GM04504 (cell line): Measurements from ENCODE around the gene PRR35.

Experiments
- DNase-seq: peaks from one replicate; pipeline ENCODE4 v3.0.0-alpha.2; 2012; ENCODE audit warnings: low read depth

PRR35 gene

GRCh38 chr16:549544-550263, 10.5 kb upstream of the PRR35 start:
- no peak for DNase-seq

- no peak for DNase-seq
Measured at GRCh38 chr16:551210-551609, 9.0 kb upstream of the PRR35 start.

GRCh38 chr16:552171-552570, 8.0 kb upstream of the PRR35 start:
- DNase-seq = no peak

GRCh38 chr16:553601-554296, 6.4 kb upstream of the PRR35 start:
- DNase-seq = no peak

- no peak for DNase-seq
Measured at GRCh38 chr16:554297-554621, 5.9 kb upstream of the PRR35 start.

- peak; percentile 71 for DNase-seq
Measured at GRCh38 chr16:554640-555365, 5.4 kb upstream of the PRR35 start.

GRCh38 chr16:555528-556473, 4.4 kb upstream of the PRR35 start:
- no peak for DNase-seq

- no peak for DNase-seq
Measured at GRCh38 chr16:556474-557173, 3.6 kb upstream of the PRR35 start.

GRCh38 chr16:557463-558297, 2.5 kb upstream of the PRR35 start:
- DNase-seq = no peak

- DNase-seq = no peak
Measured at GRCh38 chr16:558298-559020, 1.7 kb upstream of the PRR35 start.

- DNase-seq = no peak
Measured at GRCh38 chr16:559021-559380, 1.2 kb upstream of the PRR35 start.

- DNase-seq = no peak
Measured at GRCh38 chr16:559411-560203, 587 bp upstream of the PRR35 start.

- no peak for DNase-seq
Measured at GRCh38 chr16:560701-561412, 663 bp downstream of the PRR35 start.

- DNase-seq = no peak
Measured at GRCh38 chr16:561413-561794, 1.2 kb downstream of the PRR35 start.

- DNase-seq = no peak
Measured at GRCh38 chr16:561957-562938, 2.1 kb downstream of the PRR35 start.

- no peak for DNase-seq
Measured at GRCh38 chr16:563072-563644, 3.0 kb downstream of the PRR35 start.
